HUES6 (cell line): Measurements from ENCODE around the gene IGHMBP2.

ENCODE experiments used
- H3K27ac ChIP-seq: 2 replicates; pipeline ENCODE4 v1.7.0; 2013; ENCODE audit warnings: low read depth, mild to moderate bottlenecking, low read length, inconsistent platforms
- H3K27me3 ChIP-seq: 2 replicates; pipeline ENCODE4 v1.6.1; 2013; ENCODE audit warnings: low read length; ENCODE audit not compliant: control insufficient read depth, insufficient read depth
- H3K36me3 ChIP-seq: 2 replicates; pipeline ENCODE4 v1.6.1; 2013; ENCODE audit warnings: low read length; ENCODE audit not compliant: control insufficient read depth, insufficient read depth
- H3K4me1 ChIP-seq: 2 replicates; pipeline ENCODE4 v1.6.1; 2013; ENCODE audit warnings: low read length; ENCODE audit not compliant: control insufficient read depth, insufficient read depth
- H3K4me3 ChIP-seq: 2 replicates; pipeline ENCODE4 v1.5.1; 2013; ENCODE audit warnings: low read depth, low read length
- H3K9ac ChIP-seq: one replicate; pipeline ENCODE4 v1.6.1; 2013; ENCODE audit warnings: mild to moderate bottlenecking, low read length
- H3K9me3 ChIP-seq: 2 replicates; pipeline ENCODE4 v1.6.1; 2013; ENCODE audit warnings: low read depth, low read length; ENCODE audit not compliant: control insufficient read depth, insufficient read depth

IGHMBP2 gene

GRCh38 chr11:68929135-68929534, 25.4 kb downstream of the IGHMBP2 start:
- H3K9me3 ChIP-seq, result peaks cover 15% of the 10 kb centered on the region
- H3K4me3 ChIP-seq, result no peak overlapping the region
- no peaks in the 10 kb centered on the region for H3K27me3 ChIP-seq
- H3K27ac ChIP-seq, result no peak overlapping the region
- H3K4me1 ChIP-seq, result no peaks in the 10 kb centered on the region
- H3K36me3 ChIP-seq, result peaks cover 84% of the 10 kb centered on the region
- no peak overlapping the region for H3K9ac ChIP-seq

- H3K4me3 ChIP-seq, result no peak overlapping the region
- peaks cover 10% of the 10 kb centered on the region for H3K9me3 ChIP-seq
- peaks cover 84% of the 10 kb centered on the region for H3K36me3 ChIP-seq
- no peak overlapping the region for H3K27ac ChIP-seq
- H3K27me3 ChIP-seq, result no peaks in the 10 kb centered on the region
- no peak overlapping the region for H3K9ac ChIP-seq
- no peaks in the 10 kb centered on the region for H3K4me1 ChIP-seq
Observed at GRCh38 chr11:68929706-68930570, 26.2 kb downstream of the IGHMBP2 start.

- no peaks in the 10 kb centered on the region for H3K9me3 ChIP-seq
- no peak overlapping the region for H3K9ac ChIP-seq
- peaks cover 85% of the 10 kb centered on the region for H3K36me3 ChIP-seq
- H3K4me3 ChIP-seq, result no peak overlapping the region
- H3K4me1 ChIP-seq, result no peaks in the 10 kb centered on the region
- H3K27ac ChIP-seq, result no peak overlapping the region
- H3K27me3 ChIP-seq, result no peaks in the 10 kb centered on the region
Observed at GRCh38 chr11:68930991-68931855, 27.5 kb downstream of the IGHMBP2 start.

- Histone ChIP-seq H3K27ac (no peak overlapping the region), H3K4me3 (no peak overlapping the region), H3K27me3 (no peaks in the 10 kb centered on the region), H3K9me3 (no peaks in the 10 kb centered on the region), H3K4me1 (no peaks in the 10 kb centered on the region), H3K36me3 (peaks cover 86% of the 10 kb centered on the region), H3K9ac (no peak overlapping the region)
Observed at GRCh38 chr11:68931911-68932310, 28.2 kb downstream of the IGHMBP2 start.

GRCh38 chr11:68932358-68932757, 28.7 kb downstream of the IGHMBP2 start:
- Histone ChIP-seq H3K36me3 (peaks cover 86% of the 10 kb centered on the region), H3K4me1 (no peaks in the 10 kb centered on the region), H3K27ac (no peak overlapping the region), H3K4me3 (no peak overlapping the region), H3K27me3 (no peaks in the 10 kb centered on the region), H3K9ac (no peak overlapping the region), H3K9me3 (no peaks in the 10 kb centered on the region)

GRCh38 chr11:68932933-68933577, 29.4 kb downstream of the IGHMBP2 start:
- Histone ChIP-seq H3K27ac (no peak overlapping the region), H3K4me3 (no peak overlapping the region), H3K27me3 (no peaks in the 10 kb centered on the region), H3K9me3 (no peaks in the 10 kb centered on the region), H3K4me1 (no peaks in the 10 kb centered on the region), H3K36me3 (peaks cover 86% of the 10 kb centered on the region), H3K9ac (no peak overlapping the region)

- H3K4me3 ChIP-seq, result no peak overlapping the region
- no peaks in the 10 kb centered on the region for H3K4me1 ChIP-seq
- peaks cover 85% of the 10 kb centered on the region for H3K36me3 ChIP-seq
- no peak overlapping the region for H3K27ac ChIP-seq
- H3K27me3 ChIP-seq, result no peaks in the 10 kb centered on the region
- H3K9me3 ChIP-seq, result no peaks in the 10 kb centered on the region
- no peak overlapping the region for H3K9ac ChIP-seq
Observed at GRCh38 chr11:68933605-68934320, 30.1 kb downstream of the IGHMBP2 start.

- Histone ChIP-seq H3K27me3 (no peaks in the 10 kb centered on the region), H3K9me3 (no peaks in the 10 kb centered on the region), H3K9ac (no peak overlapping the region), H3K36me3 (peaks cover 86% of the 10 kb centered on the region), H3K27ac (no peak overlapping the region), H3K4me3 (no peak overlapping the region), H3K4me1 (no peaks in the 10 kb centered on the region)
Observed at GRCh38 chr11:68934321-68934645, 30.6 kb downstream of the IGHMBP2 start.

GRCh38 chr11:68934666-68935065, 31.0 kb downstream of the IGHMBP2 start:
- Histone ChIP-seq H3K27me3 (no peaks in the 10 kb centered on the region), H3K9ac (no peak overlapping the region), H3K9me3 (no peaks in the 10 kb centered on the region), H3K4me1 (no peaks in the 10 kb centered on the region), H3K36me3 (peaks cover 84% of the 10 kb centered on the region), H3K27ac (no peak overlapping the region), H3K4me3 (no peak overlapping the region)

- no peaks in the 10 kb centered on the region for H3K4me1 ChIP-seq
- no peaks in the 10 kb centered on the region for H3K27me3 ChIP-seq
- peaks cover 84% of the 10 kb centered on the region for H3K36me3 ChIP-seq
- no peak overlapping the region for H3K27ac ChIP-seq
- H3K9ac ChIP-seq, result no peak overlapping the region
- no peaks in the 10 kb centered on the region for H3K9me3 ChIP-seq
- H3K4me3 ChIP-seq, result no peak overlapping the region
Observed at GRCh38 chr11:68935066-68935465, 31.4 kb downstream of the IGHMBP2 start.
